HepG2 (cell line): ENCODE data around the gene CRYM. TPM values are rescaled to one million over a fixed set of nuclear protein-coding genes. Genes with fewer than 3 reads are reported as not detected.
A peak's percentile ranks its signal among the peaks of the same experiment; 100 is the strongest.

Source experiments
- ARID4A ChIP-seq: sonication (generic); formaldehyde crosslinking; IDR thresholded peaks from 2 replicates; pipeline ENCODE4 v1.5.0; 2020; ENCODE audit warnings: mild to moderate bottlenecking, missing genetic modification reagents, borderline replicate concordance
- ARNT ChIP-seq: fragments of 450-650 bp; IDR thresholded peaks from 2 replicates; pipeline ENCODE4 v1.6.1; 2017
- CHD2 ChIP-seq: IDR thresholded peaks from 2 replicates; pipeline ENCODE4 v1.6.1; 2011; ENCODE audit warnings: low read depth, low read length, improper control_type of control experiment
- ETV5 ChIP-seq: IDR thresholded peaks from 2 replicates; pipeline ENCODE4 v1.6.1; 2018; ENCODE audit warnings: missing biosample characterization, missing genetic modification reagents, inconsistent platforms, borderline replicate concordance
- LCORL ChIP-seq, 2 experiments: fragments of 450-650 bp in 1 of 2; sonication (generic) in 1 of 2; formaldehyde crosslinking in 1 of 2; IDR thresholded peaks; 2 replicates each; pipeline versions ENCODE4 v1.5.0 to v1.6.1; 2017 to 2020; ENCODE audit warnings: antibody characterized with exemption in 1 of 2, missing genetic modification reagents in 1 of 2
- MIER2 ChIP-seq: IDR thresholded peaks from 2 replicates; pipeline ENCODE4 v1.6.1; 2016; ENCODE audit warnings: missing biosample characterization, missing genetic modification reagents
- MZF1 ChIP-seq: sonication (generic); formaldehyde crosslinking; IDR thresholded peaks from 2 replicates; pipeline ENCODE4 v1.8.1; 2023; ENCODE audit warnings: mild to moderate bottlenecking, missing genetic modification reagents, borderline replicate concordance
- NCOA2 ChIP-seq: sonication (generic); formaldehyde crosslinking; IDR thresholded peaks from 2 replicates; pipeline ENCODE4 v1.8.0; 2022; ENCODE audit warnings: inconsistent platforms
- SIN3A ChIP-seq: IDR thresholded peaks from 2 replicates; pipeline ENCODE4 v1.6.1; 2011; ENCODE audit warnings: low read depth, mild to moderate bottlenecking, control low read depth, low read length, borderline replicate concordance
- SNAPC5 ChIP-seq: sonication (generic); formaldehyde crosslinking; IDR thresholded peaks from 2 replicates; pipeline ENCODE4 v1.8.1; 2023; ENCODE audit warnings: mild to moderate bottlenecking, missing genetic modification reagents, borderline replicate concordance
- ZBTB21 ChIP-seq: sonication (generic); formaldehyde crosslinking; IDR thresholded peaks from 2 replicates; pipeline ENCODE4 v1.4.0; 2020; ENCODE audit warnings: missing genetic modification reagents
- ZBTB7A ChIP-seq: sonication (generic); formaldehyde crosslinking; IDR thresholded peaks from 2 replicates; pipeline ENCODE4 v1.8.0; 2022; ENCODE audit warnings: mild to moderate bottlenecking, missing genetic modification reagents
- ZFP41 ChIP-seq: sonication (generic); formaldehyde crosslinking; IDR thresholded peaks from 2 replicates; pipeline ENCODE4 v1.4.0; 2020; ENCODE audit warnings: mild to moderate bottlenecking, missing genetic modification reagents, borderline replicate concordance
- ZNF644 ChIP-seq: IDR thresholded peaks from 2 replicates; pipeline ENCODE4 v1.6.1; 2016; ENCODE audit warnings: low read depth
- ZNF777 ChIP-seq: sonication (generic); formaldehyde crosslinking; IDR thresholded peaks from 2 replicates; pipeline ENCODE4 v1.4.0; 2020; ENCODE audit warnings: missing genetic modification reagents
- ZNF83 ChIP-seq: sonication (generic); formaldehyde crosslinking; IDR thresholded peaks from 2 replicates; pipeline ENCODE4 v1.4.0; 2020; ENCODE audit warnings: missing genetic modification reagents, mild to moderate bottlenecking, borderline replicate concordance
- ZSCAN9 ChIP-seq: IDR thresholded peaks from 2 replicates; pipeline ENCODE4 v1.6.1; 2016; ENCODE audit warnings: borderline replicate concordance
- polyA plus RNA-seq, 8 experiments: library from polyadenylated mRNA; depleted of rRNA in 3 of 8; stranded (reverse) in 7 of 8; unstranded in 1 of 8; fragments of >200 nt; fragmentation: Illumina TruSeq in 4 of 8; extraction: Trizol in 4 of 8; gene quantifications; 2 replicates each; pipeline versions ENCODE4 v1.2.1 to v1.2.3, GENCODE V29; 2011 to 2016; ENCODE audit warnings: low read depth in 4 of 8, missing spikeins in 1 of 8, mixed read lengths in 1 of 8; ENCODE audit not compliant: insufficient read depth in 1 of 8
- total RNA-seq, 5 experiments: library from RNA; depleted of rRNA; stranded (reverse); fragments of >200 nt; fragmentation: Illumina TruSeq; extraction: Trizol; gene quantifications; 2 replicates each; pipeline ENCODE4 v1.2.3, GENCODE V29; 2016; ENCODE audit warnings: low read depth in 1 of 5
- TF ChIP-seq, protein P1 (sequence below): sonication (generic); formaldehyde crosslinking; IDR thresholded peaks from 2 replicates; pipeline ENCODE4 v1.4.0; 2020; ENCODE audit warnings: missing genetic modification reagents
- TF ChIP-seq, protein P2 (sequence below): sonication (generic); formaldehyde crosslinking; IDR thresholded peaks from 2 replicates; pipeline ENCODE4 v1.4.0; 2020; ENCODE audit warnings: mild to moderate bottlenecking, missing genetic modification reagents
- TF ChIP-seq, protein P3 (sequence below): sonication (generic); formaldehyde crosslinking; IDR thresholded peaks from 2 replicates; pipeline ENCODE4 v1.5.1; 2020; ENCODE audit warnings: missing genetic modification reagents, mild to moderate bottlenecking, borderline replicate concordance

The CRYM gene
- total and polyA plus RNA-seq, 2 of the 13 experiments (the other 11 are each of a cell fraction or from before 2014, with no cell fraction given), result 1.9 to 2.2 TPM

DNA sequence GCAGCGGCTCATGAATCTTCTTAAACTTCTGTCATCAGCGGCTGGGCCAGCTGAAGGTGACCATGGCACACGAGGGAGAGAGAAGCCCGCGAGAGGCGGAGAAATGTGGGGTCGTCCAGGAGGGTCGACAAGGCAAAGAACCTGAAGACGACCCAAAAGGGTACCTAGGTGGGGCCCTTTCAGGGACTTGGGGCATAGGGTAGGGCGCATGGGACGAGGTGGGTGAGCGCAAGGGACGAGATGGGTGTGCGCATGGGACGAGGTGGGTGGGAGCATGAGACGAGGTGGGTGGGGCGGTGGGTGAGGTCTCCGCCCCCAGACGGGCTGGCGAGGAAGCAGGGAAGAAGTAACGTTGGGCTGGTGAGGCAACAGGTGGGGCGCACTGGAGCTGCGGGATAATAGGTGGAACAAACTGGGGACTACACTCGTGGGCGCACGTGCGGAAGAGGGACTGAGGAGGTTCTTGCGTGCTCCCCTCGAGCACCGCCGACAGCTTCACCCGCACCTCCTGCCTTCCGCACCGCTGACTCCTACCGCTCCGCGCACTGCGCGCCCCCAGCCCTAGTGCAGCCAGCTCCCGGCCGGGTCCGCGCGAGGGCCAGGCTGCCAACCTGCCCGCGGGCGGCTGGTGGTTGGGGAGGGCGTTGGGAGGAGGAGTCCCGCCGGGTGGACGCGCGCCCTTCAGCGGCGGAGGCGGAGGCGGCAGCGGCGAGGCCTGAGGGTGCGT, 23.2 kb upstream of the CRYM start (continued):
- peak; percentile 88 for TF ChIP-seq ARID4A (CRISPR knock-in tag)
- TF ChIP-seq ZNF777 (CRISPR knock-in tag), result peak; percentile 96
- TF ChIP-seq ZSCAN9 (CRISPR knock-in tag), result no peak; the same call in none of the 2 replicates
- TF ChIP-seq ETV5, result peak; percentile 58
- TF ChIP-seq, protein P1, sequence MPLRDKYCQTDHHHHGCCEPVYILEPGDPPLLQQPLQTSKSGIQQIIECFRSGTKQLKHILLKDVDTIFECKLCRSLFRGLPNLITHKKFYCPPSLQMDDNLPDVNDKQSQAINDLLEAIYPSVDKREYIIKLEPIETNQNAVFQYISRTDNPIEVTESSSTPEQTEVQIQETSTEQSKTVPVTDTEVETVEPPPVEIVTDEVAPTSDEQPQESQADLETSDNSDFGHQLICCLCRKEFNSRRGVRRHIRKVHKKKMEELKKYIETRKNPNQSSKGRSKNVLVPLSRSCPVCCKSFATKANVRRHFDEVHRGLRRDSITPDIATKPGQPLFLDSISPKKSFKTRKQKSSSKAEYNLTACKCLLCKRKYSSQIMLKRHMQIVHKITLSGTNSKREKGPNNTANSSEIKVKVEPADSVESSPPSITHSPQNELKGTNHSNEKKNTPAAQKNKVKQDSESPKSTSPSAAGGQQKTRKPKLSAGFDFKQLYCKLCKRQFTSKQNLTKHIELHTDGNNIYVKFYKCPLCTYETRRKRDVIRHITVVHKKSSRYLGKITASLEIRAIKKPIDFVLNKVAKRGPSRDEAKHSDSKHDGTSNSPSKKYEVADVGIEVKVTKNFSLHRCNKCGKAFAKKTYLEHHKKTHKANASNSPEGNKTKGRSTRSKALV (CRISPR knock-in tag), result peak; percentile 98
- TF ChIP-seq CHD2, result peak; percentile 17; the same call in 1 of the 2 replicates
- TF ChIP-seq SNAPC5 (CRISPR knock-in tag), result 0 out of 2 replicates have a peak, but pooled peaks have one; percentile 71
- TF ChIP-seq, protein P2, sequence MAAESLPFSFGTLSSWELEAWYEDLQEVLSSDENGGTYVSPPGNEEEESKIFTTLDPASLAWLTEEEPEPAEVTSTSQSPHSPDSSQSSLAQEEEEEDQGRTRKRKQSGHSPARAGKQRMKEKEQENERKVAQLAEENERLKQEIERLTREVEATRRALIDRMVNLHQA, result no peak
- TF ChIP-seq, protein P3, sequence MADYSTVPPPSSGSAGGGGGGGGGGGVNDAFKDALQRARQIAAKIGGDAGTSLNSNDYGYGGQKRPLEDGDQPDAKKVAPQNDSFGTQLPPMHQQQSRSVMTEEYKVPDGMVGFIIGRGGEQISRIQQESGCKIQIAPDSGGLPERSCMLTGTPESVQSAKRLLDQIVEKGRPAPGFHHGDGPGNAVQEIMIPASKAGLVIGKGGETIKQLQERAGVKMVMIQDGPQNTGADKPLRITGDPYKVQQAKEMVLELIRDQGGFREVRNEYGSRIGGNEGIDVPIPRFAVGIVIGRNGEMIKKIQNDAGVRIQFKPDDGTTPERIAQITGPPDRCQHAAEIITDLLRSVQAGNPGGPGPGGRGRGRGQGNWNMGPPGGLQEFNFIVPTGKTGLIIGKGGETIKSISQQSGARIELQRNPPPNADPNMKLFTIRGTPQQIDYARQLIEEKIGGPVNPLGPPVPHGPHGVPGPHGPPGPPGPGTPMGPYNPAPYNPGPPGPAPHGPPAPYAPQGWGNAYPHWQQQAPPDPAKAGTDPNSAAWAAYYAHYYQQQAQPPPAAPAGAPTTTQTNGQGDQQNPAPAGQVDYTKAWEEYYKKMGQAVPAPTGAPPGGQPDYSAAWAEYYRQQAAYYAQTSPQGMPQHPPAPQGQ (CRISPR knock-in tag), result no peak
- TF ChIP-seq ZFP41 (CRISPR knock-in tag), result peak; percentile 94; the same call in 1 of the 2 replicates
- peak; percentile 70 for TF ChIP-seq SIN3A
- TF ChIP-seq ARNT, result no peak
- peak; percentile 55; the same call in 1 of the 2 replicates for TF ChIP-seq MZF1 (CRISPR knock-in tag)
- 0 out of 2 replicates have a peak, but pooled peaks have one; percentile 3 for TF ChIP-seq ZNF644 (CRISPR knock-in tag)
- TF ChIP-seq ZBTB7A (CRISPR knock-in tag), result peak; percentile 92; the same call in 1 of the 2 replicates
- TF ChIP-seq NCOA2 (CRISPR knock-in tag), result no peak; the same call in 1 of the 2 replicates
- peak; percentile 90; the same call in 1 of the 2 replicates for TF ChIP-seq ZNF83 (CRISPR knock-in tag)
- TF ChIP-seq ZBTB21 (CRISPR knock-in tag), result no peak
- 0 out of 2 replicates have a peak, but pooled peaks have one; percentile 30 for TF ChIP-seq MIER2 (CRISPR knock-in tag)
- no peak for TF ChIP-seq LCORL (IDR thresholded peaks at IDR 0.05)
- no peak for TF ChIP-seq LCORL (CRISPR knock-in tag; IDR thresholded peaks at IDR 0.05)
